HEK293 (cell line): ENCODE data around the gene CHCHD6.

ENCODE experiments used
- CTCF ChIA-PET: fragments of 350-600 bp; formaldehyde crosslinking; extraction: SDS; loops from one replicate; lab custom pipeline; 2021; ENCODE audit warnings: antibody characterized with exemption; lab: Yijun Ruan, JAX
- POLR2A ChIA-PET: fragments of 300-600 bp; formaldehyde crosslinking; extraction: SDS; loops from one replicate; lab custom pipeline; 2020; ENCODE audit warnings: antibody characterized with exemption, inconsistent platforms; lab: Yijun Ruan, JAX
- H3K27ac ChIP-seq: fragments of 200-500 bp; sonication (Bioruptor generic); 2 replicates; pipeline ENCODE4 v1.5.1; 2014; ENCODE audit warnings: low read depth, low read length, control low read depth, inconsistent platforms; ENCODE audit errors: extremely low read depth
- H3K36me3 ChIP-seq, 2 experiments: fragments of 200-500 bp in 1 of 2; sonication (Bioruptor generic) in 1 of 2; 1 replicate in 1 of 2; 2 replicates in 1 of 2; pipeline ENCODE4 v1.5.1; 2014 to 2017; ENCODE audit warnings: inconsistent platforms in 2 of 2, low read length in 2 of 2; ENCODE audit not compliant: control insufficient read depth in 2 of 2, insufficient read depth in 1 of 2
- H3K4me1 ChIP-seq: fragments of 200-500 bp; sonication (Bioruptor generic); 2 replicates; pipeline ENCODE4 v1.5.1; 2014; ENCODE audit warnings: mild to moderate bottlenecking, low read length, inconsistent platforms; ENCODE audit not compliant: control insufficient read depth, insufficient read depth
- H3K4me3 ChIP-seq: 2 replicates; pipeline ENCODE4 v1.5.1; 2011; ENCODE audit warnings: low read depth, mild to moderate bottlenecking, control low read depth, low read length, moderate library complexity
- H3K9me3 ChIP-seq: fragments of 200-500 bp; sonication (Bioruptor generic); 2 replicates; pipeline ENCODE4 v1.5.1; 2014; ENCODE audit warnings: low read depth, low read length, inconsistent platforms; ENCODE audit not compliant: control insufficient read depth, insufficient read depth
- ELK4 ChIP-seq: IDR thresholded peaks from 2 replicates; pipeline ENCODE4 v1.6.1; 2011; ENCODE audit warnings: mild to moderate bottlenecking, low read depth, low read length, borderline replicate concordance
- KLF8 ChIP-seq: fragments of 450-650 bp; formaldehyde crosslinking; IDR thresholded peaks from 2 replicates; pipeline ENCODE4 v1.5.1; 2016; ENCODE audit warnings: missing biosample characterization, missing genetic modification characterization
- MZF1 ChIP-seq: fragments of 450-650 bp; formaldehyde crosslinking; IDR thresholded peaks from 2 replicates; pipeline ENCODE4 v1.5.1; 2017; ENCODE audit warnings: missing biosample characterization, missing genetic modification characterization, borderline replicate concordance
- SCRT2 ChIP-seq: fragments of 450-650 bp; formaldehyde crosslinking; IDR thresholded peaks from 2 replicates; pipeline ENCODE4 v1.5.1; 2016; ENCODE audit warnings: missing biosample characterization, missing genetic modification characterization
- SETDB1 ChIP-seq: IDR thresholded peaks from one replicate; pipeline ENCODE4 v1.6.1; 2017; ENCODE audit warnings: mild to moderate bottlenecking, low read length, moderate library complexity, mixed read lengths; ENCODE audit not compliant: insufficient read length
- ZBTB48 ChIP-seq: fragments of 450-650 bp; formaldehyde crosslinking; IDR thresholded peaks from 2 replicates; pipeline ENCODE4 v1.5.1; 2016; ENCODE audit warnings: missing biosample characterization, missing genetic modification characterization
- ZFP3 ChIP-seq: fragments of 450-650 bp; formaldehyde crosslinking; IDR thresholded peaks from 2 replicates; pipeline ENCODE4 v1.5.1; 2016; ENCODE audit warnings: low read depth, missing biosample characterization, missing genetic modification characterization
- ZNF23 ChIP-seq: fragments of 450-650 bp; formaldehyde crosslinking; IDR thresholded peaks from 2 replicates; pipeline ENCODE4 v1.5.1; 2016; ENCODE audit warnings: missing biosample characterization, missing genetic modification characterization, borderline replicate concordance
- ZNF324 ChIP-seq: fragments of 450-650 bp; formaldehyde crosslinking; IDR thresholded peaks from 2 replicates; pipeline ENCODE4 v1.5.1; 2016; ENCODE audit warnings: missing biosample characterization, missing genetic modification characterization
- ZNF354C ChIP-seq: fragments of 450-650 bp; formaldehyde crosslinking; IDR thresholded peaks from 2 replicates; pipeline ENCODE4 v1.5.1; 2016; ENCODE audit warnings: missing biosample characterization, missing genetic modification characterization, low read depth, borderline replicate concordance
- ZNF362 ChIP-seq: fragments of 450-650 bp; formaldehyde crosslinking; IDR thresholded peaks from 2 replicates; pipeline ENCODE4 v1.5.1; 2016; ENCODE audit warnings: missing biosample characterization, missing genetic modification characterization
- ZNF366 ChIP-seq: fragments of 450-650 bp; formaldehyde crosslinking; conservative IDR thresholded peaks from 2 replicates; pipeline ENCODE4 v1.5.1; 2016; ENCODE audit warnings: missing biosample characterization, missing genetic modification characterization
- ZNF501 ChIP-seq: fragments of 450-650 bp; formaldehyde crosslinking; IDR thresholded peaks from 2 replicates; pipeline ENCODE4 v1.5.1; 2016; ENCODE audit warnings: missing biosample characterization, missing genetic modification characterization
- ZNF514 ChIP-seq: fragments of 450-650 bp; formaldehyde crosslinking; IDR thresholded peaks from 2 replicates; pipeline ENCODE4 v1.5.1; 2016; ENCODE audit warnings: missing biosample characterization, missing genetic modification characterization
- ZNF529 ChIP-seq: fragments of 450-650 bp; formaldehyde crosslinking; IDR thresholded peaks from 2 replicates; pipeline ENCODE4 v1.5.1; 2017; ENCODE audit warnings: missing genetic modification characterization, missing biosample characterization; ENCODE audit not compliant: insufficient replicate concordance
- ZNF596 ChIP-seq: fragments of 450-650 bp; IDR thresholded peaks from 2 replicates; pipeline ENCODE4 v1.5.0; 2018; ENCODE audit warnings: missing biosample characterization, mild to moderate bottlenecking, missing genetic modification characterization, moderate library complexity
- ZNF623 ChIP-seq: fragments of 450-650 bp; formaldehyde crosslinking; IDR thresholded peaks from 2 replicates; pipeline ENCODE4 v1.5.1; 2016; ENCODE audit warnings: missing biosample characterization, missing genetic modification characterization
- ZNF658 ChIP-seq: fragments of 450-650 bp; formaldehyde crosslinking; IDR thresholded peaks from 2 replicates; pipeline ENCODE4; 2016; ENCODE audit warnings: missing biosample characterization, missing genetic modification characterization
- ZSCAN23 ChIP-seq: fragments of 450-650 bp; formaldehyde crosslinking; IDR thresholded peaks from 2 replicates; pipeline ENCODE4 v1.5.1; 2016; ENCODE audit warnings: missing biosample characterization, missing genetic modification characterization
- TF ChIP-seq, protein P1 (sequence below): fragments of 450-650 bp; formaldehyde crosslinking; IDR thresholded peaks from 2 replicates; pipeline ENCODE4 v1.5.1; 2016; ENCODE audit warnings: missing biosample characterization, missing genetic modification characterization
- TF ChIP-seq, protein P2 (sequence below): fragments of 450-650 bp; formaldehyde crosslinking; IDR thresholded peaks from 2 replicates; pipeline ENCODE4 v1.5.1; 2017; ENCODE audit warnings: missing biosample characterization, missing genetic modification characterization
- TF ChIP-seq, protein P3 (sequence below): fragments of 450-650 bp; formaldehyde crosslinking; IDR thresholded peaks from 2 replicates; pipeline ENCODE4 v1.5.1; 2016; ENCODE audit warnings: missing biosample characterization, missing genetic modification characterization
- TF ChIP-seq, protein P4 (sequence below): fragments of 450-650 bp; formaldehyde crosslinking; IDR thresholded peaks from 2 replicates; pipeline ENCODE4 v1.5.1; 2016; ENCODE audit warnings: missing biosample characterization, missing genetic modification characterization
- TF ChIP-seq, protein P5 (sequence below): fragments of 450-650 bp; formaldehyde crosslinking; conservative IDR thresholded peaks from 2 replicates; pipeline ENCODE4 v1.5.1; 2016; ENCODE audit warnings: low read depth, missing biosample characterization, missing genetic modification characterization

The CHCHD6 gene

DNA sequence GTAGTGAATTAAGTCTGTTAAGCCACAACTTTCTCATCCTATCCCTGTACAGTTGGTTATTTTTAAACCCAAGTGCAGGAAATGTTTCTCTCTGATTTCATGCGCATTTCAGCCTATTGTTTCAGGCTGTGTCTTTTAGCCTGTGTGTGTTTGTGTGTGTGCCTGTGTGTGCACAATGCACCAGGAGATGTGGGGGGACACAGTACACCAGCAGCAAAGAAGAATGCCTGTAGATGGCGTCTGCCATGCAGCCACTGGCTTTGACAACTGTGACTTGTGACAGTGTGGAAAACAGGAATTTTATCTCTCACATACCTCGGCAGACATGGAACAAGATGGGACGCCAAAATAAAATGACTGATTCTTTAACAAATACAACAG, 235.3 kb downstream of the CHCHD6 start:
- ChIA-PET CTCF (interaction anchor here (0.7 to 1.1 kb wide), 3 partner anchors 11 to 18 kb away, joined by 3 read pairs; no protein-coding TSS in a partner anchor), POLR2A (no interaction called here)
- no peaks in the 10 kb centered on the region for H3K9me3 ChIP-seq
- no peak overlapping the region for H3K4me3 ChIP-seq
- H3K4me1 ChIP-seq: no peaks in the 10 kb centered on the region
- no peak overlapping the region for H3K27ac ChIP-seq
- TF ChIP-seq, protein P1, sequence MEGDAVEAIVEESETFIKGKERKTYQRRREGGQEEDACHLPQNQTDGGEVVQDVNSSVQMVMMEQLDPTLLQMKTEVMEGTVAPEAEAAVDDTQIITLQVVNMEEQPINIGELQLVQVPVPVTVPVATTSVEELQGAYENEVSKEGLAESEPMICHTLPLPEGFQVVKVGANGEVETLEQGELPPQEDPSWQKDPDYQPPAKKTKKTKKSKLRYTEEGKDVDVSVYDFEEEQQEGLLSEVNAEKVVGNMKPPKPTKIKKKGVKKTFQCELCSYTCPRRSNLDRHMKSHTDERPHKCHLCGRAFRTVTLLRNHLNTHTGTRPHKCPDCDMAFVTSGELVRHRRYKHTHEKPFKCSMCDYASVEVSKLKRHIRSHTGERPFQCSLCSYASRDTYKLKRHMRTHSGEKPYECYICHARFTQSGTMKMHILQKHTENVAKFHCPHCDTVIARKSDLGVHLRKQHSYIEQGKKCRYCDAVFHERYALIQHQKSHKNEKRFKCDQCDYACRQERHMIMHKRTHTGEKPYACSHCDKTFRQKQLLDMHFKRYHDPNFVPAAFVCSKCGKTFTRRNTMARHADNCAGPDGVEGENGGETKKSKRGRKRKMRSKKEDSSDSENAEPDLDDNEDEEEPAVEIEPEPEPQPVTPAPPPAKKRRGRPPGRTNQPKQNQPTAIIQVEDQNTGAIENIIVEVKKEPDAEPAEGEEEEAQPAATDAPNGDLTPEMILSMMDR (tag by site-specific recombination): peak; percentile 29; the same call in 1 of the 2 replicates
- TF ChIP-seq ZNF501 (tag by site-specific recombination): no peak
- TF ChIP-seq ZNF658 (tag by site-specific recombination): no peak
- TF ChIP-seq ZNF354C (tag by site-specific recombination): no peak
- TF ChIP-seq MZF1 (tag by site-specific recombination): no peak
- TF ChIP-seq, protein P2, sequence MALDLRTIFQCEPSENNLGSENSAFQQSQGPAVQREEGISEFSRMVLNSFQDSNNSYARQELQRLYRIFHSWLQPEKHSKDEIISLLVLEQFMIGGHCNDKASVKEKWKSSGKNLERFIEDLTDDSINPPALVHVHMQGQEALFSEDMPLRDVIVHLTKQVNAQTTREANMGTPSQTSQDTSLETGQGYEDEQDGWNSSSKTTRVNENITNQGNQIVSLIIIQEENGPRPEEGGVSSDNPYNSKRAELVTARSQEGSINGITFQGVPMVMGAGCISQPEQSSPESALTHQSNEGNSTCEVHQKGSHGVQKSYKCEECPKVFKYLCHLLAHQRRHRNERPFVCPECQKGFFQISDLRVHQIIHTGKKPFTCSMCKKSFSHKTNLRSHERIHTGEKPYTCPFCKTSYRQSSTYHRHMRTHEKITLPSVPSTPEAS: peak; percentile 58
- TF ChIP-seq ZNF596: no peak
- no peak for TF ChIP-seq ZNF529 (tag by site-specific recombination)
- TF ChIP-seq, protein P3, sequence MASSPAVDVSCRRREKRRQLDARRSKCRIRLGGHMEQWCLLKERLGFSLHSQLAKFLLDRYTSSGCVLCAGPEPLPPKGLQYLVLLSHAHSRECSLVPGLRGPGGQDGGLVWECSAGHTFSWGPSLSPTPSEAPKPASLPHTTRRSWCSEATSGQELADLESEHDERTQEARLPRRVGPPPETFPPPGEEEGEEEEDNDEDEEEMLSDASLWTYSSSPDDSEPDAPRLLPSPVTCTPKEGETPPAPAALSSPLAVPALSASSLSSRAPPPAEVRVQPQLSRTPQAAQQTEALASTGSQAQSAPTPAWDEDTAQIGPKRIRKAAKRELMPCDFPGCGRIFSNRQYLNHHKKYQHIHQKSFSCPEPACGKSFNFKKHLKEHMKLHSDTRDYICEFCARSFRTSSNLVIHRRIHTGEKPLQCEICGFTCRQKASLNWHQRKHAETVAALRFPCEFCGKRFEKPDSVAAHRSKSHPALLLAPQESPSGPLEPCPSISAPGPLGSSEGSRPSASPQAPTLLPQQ (tag by site-specific recombination): no peak
- no peak for TF ChIP-seq SCRT2 (tag by site-specific recombination)
- no peak for TF ChIP-seq ZNF362 (tag by site-specific recombination)
- TF ChIP-seq, protein P4, sequence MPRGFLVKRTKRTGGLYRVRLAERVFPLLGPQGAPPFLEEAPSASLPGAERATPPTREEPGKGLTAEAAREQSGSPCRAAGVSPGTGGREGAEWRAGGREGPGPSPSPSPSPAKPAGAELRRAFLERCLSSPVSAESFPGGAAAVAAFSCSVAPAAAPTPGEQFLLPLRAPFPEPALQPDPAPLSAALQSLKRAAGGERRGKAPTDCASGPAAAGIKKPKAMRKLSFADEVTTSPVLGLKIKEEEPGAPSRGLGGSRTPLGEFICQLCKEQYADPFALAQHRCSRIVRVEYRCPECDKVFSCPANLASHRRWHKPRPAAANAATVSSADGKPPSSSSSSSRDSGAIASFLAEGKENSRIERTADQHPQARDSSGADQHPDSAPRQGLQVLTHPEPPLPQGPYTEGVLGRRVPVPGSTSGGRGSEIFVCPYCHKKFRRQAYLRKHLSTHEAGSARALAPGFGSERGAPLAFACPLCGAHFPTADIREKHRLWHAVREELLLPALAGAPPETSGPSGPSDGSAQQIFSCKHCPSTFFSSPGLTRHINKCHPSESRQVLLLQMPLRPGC (tag by site-specific recombination): no peak
- TF ChIP-seq SETDB1: no peak
- TF ChIP-seq, all 188 proteins: peak for 2
- H3K36me3 ChIP-seq: no peaks in the 10 kb centered on the region

- Histone ChIP-seq H3K4me1 (no peaks in the 10 kb centered on the region), H3K27ac (no peak overlapping the region), H3K4me3 (no peak overlapping the region), H3K36me3 (no peaks in the 10 kb centered on the region), H3K9me3 (no peaks in the 10 kb centered on the region)
- ChIA-PET CTCF (no interaction called here), POLR2A (no interaction called here)
- no peak for TF ChIP-seq ZSCAN23 (tag by site-specific recombination)
- no peak for TF ChIP-seq MZF1 (tag by site-specific recombination)
- TF ChIP-seq ELK4: no peak
- TF ChIP-seq ZNF324 (tag by site-specific recombination): no peak
- no peak for TF ChIP-seq ZBTB48
- TF ChIP-seq KLF8 (tag by site-specific recombination): no peak
- TF ChIP-seq ZNF23 (tag by site-specific recombination): no peak
- no peak for TF ChIP-seq ZNF514 (tag by site-specific recombination)
- TF ChIP-seq ZFP3 (tag by site-specific recombination): no peak
- TF ChIP-seq ZNF623 (tag by site-specific recombination): no peak
- no peak for TF ChIP-seq ZNF366
- no peak for TF ChIP-seq SCRT2 (tag by site-specific recombination)
- TF ChIP-seq, protein P5, sequence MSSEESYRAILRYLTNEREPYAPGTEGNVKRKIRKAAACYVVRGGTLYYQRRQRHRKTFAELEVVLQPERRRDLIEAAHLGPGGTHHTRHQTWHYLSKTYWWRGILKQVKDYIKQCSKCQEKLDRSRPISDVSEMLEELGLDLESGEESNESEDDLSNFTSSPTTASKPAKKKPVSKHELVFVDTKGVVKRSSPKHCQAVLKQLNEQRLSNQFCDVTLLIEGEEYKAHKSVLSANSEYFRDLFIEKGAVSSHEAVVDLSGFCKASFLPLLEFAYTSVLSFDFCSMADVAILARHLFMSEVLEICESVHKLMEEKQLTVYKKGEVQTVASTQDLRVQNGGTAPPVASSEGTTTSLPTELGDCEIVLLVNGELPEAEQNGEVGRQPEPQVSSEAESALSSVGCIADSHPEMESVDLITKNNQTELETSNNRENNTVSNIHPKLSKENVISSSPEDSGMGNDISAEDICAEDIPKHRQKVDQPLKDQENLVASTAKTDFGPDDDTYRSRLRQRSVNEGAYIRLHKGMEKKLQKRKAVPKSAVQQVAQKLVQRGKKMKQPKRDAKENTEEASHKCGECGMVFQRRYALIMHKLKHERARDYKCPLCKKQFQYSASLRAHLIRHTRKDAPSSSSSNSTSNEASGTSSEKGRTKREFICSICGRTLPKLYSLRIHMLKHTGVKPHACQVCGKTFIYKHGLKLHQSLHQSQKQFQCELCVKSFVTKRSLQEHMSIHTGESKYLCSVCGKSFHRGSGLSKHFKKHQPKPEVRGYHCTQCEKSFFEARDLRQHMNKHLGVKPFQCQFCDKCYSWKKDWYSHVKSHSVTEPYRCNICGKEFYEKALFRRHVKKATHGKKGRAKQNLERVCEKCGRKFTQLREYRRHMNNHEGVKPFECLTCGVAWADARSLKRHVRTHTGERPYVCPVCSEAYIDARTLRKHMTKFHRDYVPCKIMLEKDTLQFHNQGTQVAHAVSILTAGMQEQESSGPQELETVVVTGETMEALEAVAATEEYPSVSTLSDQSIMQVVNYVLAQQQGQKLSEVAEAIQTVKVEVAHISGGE (tag by site-specific recombination): no peak
These were observed 235.7 kb downstream of the CHCHD6 start for GRCh38 chr3:126939733-126940132.
